Measurements from ENCODE around the gene PSG11.
"Not testable (repeated sequence)": the region's sequence is repeated elsewhere in the genome, so short reads cannot be mapped to it uniquely, and the experiment has no call there.

- not testable (repeated sequence) for TF ChIP-seq CTCF (IDR thresholded peaks at IDR 0.05; ENCODE audit: insufficient read depth, low read length, poor library complexity, severe bottlenecking); EZH2phosphoT487 (conservative IDR thresholded peaks at IDR 0.05; ENCODE audit: low read length)
These were observed 30.1 kb downstream of the PSG11 start for GRCh38 chr19:42996161-42996560.

Measured in SU-DHL-6 (cell line).